B cell (primary cell): Measurements from ENCODE around the gene S100A14. TPM values are rescaled to one million over a fixed set of nuclear protein-coding genes. Genes with fewer than 3 reads are reported as not detected.

Experiments
- ATAC-seq: fragments of 200-7000 bp; cut with Tn5 transposase; one replicate; pipeline ENCODE4 v1.10.0; 2021; ENCODE audit warnings: low read depth, mild to moderate bottlenecking, moderate number of reproducible peaks, moderate library complexity
- CTCF ChIA-PET: fragments of 350-600 bp; sonication (Branson Sonifier 250); formaldehyde crosslinking; loops from one replicate; lab custom pipeline; 2021; ENCODE audit warnings: antibody characterized with exemption, inconsistent platforms; lab: Charles Lee
- POLR2A ChIA-PET: fragments of 350-600 bp; sonication (Branson Sonifier 250); formaldehyde crosslinking; loops from one replicate; lab custom pipeline; 2021; ENCODE audit warnings: antibody characterized with exemption; lab: Charles Lee
- DNase-seq: peaks from one replicate; pipeline ENCODE4 v3.0.0; 2013
- H2AFZ ChIP-seq: 2 replicates; pipeline ENCODE4 v1.6.1; 2012; ENCODE audit warnings: mild to moderate bottlenecking, low read depth, low read length; ENCODE audit not compliant: insufficient read depth, poor library complexity, severe bottlenecking
- H3K27ac ChIP-seq, 2 donors: 1 replicate in 1 of 2; 2 replicates in 1 of 2; pipeline ENCODE4 v1.5.1; 2012 to 2013; ENCODE audit warnings: low read length in 2 of 2, mild to moderate bottlenecking in 2 of 2, moderate library complexity in 1 of 2
- H3K27me3 ChIP-seq, 4 experiments: fragments of 200-600 bp in 1 of 4; sonication (generic) in 1 of 4; replicated peaks in 1 of 4; 1 replicate in 2 of 4; 2 replicates in 2 of 4; pipeline versions ENCODE4 v1.6.1 to v1.7.0; 2013 to 2016; ENCODE audit warnings: low read length in 3 of 4, mild to moderate bottlenecking in 2 of 4, mixed read lengths in 1 of 4, moderate library complexity in 1 of 4; ENCODE audit not compliant: insufficient read depth in 4 of 4, control insufficient read depth in 3 of 4; ENCODE audit errors: control extremely low read depth in 1 of 4
- H3K36me3 ChIP-seq, 2 experiments: replicated peaks in 1 of 2; 1 replicate in 1 of 2; 2 replicates in 1 of 2; pipeline versions ENCODE4 v1.6.1 to v1.7.1; 2013; ENCODE audit warnings: low read length in 1 of 2; ENCODE audit not compliant: insufficient read depth in 2 of 2, control insufficient read depth in 1 of 2; ENCODE audit errors: control extremely low read depth in 1 of 2, extremely low read depth in 1 of 2
- H3K4me1 ChIP-seq, 2 donors: fragments of 200-600 bp in 1 of 2; sonication (generic) in 1 of 2; 1 replicate in 1 of 2; 2 replicates in 1 of 2; pipeline versions ENCODE4 v1.5.1 to v1.6.1; 2013 to 2017; ENCODE audit warnings: low read length in 2 of 2; ENCODE audit not compliant: control insufficient read depth in 2 of 2, insufficient read depth in 2 of 2
- H3K4me2 ChIP-seq: replicated peaks from 2 replicates; pipeline ENCODE3; 2012; ENCODE audit warnings: mild to moderate bottlenecking, low read depth, low read length; ENCODE audit not compliant: poor library complexity, severe bottlenecking
- H3K4me3 ChIP-seq, 5 experiments: fragments of 200-600 bp in 1 of 5; sonication (generic) in 1 of 5; 1 replicate in 3 of 5; 2 replicates in 2 of 5; pipeline versions ENCODE4 v1.5.1 to v1.7.0; 2011 to 2016; ENCODE audit warnings: low read length in 4 of 5, mild to moderate bottlenecking in 4 of 5, low read depth in 2 of 5, control low read depth in 1 of 5, moderate library complexity in 1 of 5; ENCODE audit not compliant: insufficient read depth in 1 of 5; ENCODE audit errors: control extremely low read depth in 1 of 5, extremely low read depth in 1 of 5
- H3K79me2 ChIP-seq: fragments of 200-600 bp; sonication (generic); one replicate; pipeline ENCODE4 v1.6.0; 2016; ENCODE audit warnings: low read length; ENCODE audit not compliant: control insufficient read depth, insufficient read depth
- H3K9ac ChIP-seq: fragments of 200-600 bp; sonication (generic); 2 replicates; pipeline ENCODE4 v1.6.1; 2017; ENCODE audit warnings: mild to moderate bottlenecking, low read length, moderate library complexity
- H3K9me3 ChIP-seq, 3 donors: one replicate each; pipeline versions ENCODE4 v1.6.1 to v1.7.1; 2013; ENCODE audit warnings: low read length in 2 of 3; ENCODE audit not compliant: control insufficient read depth in 2 of 3, insufficient read depth in 1 of 3; ENCODE audit errors: control extremely low read depth in 1 of 3
- H4K20me1 ChIP-seq: 2 replicates; pipeline ENCODE4 v1.6.0; 2012; ENCODE audit warnings: mild to moderate bottlenecking, low read length; ENCODE audit not compliant: insufficient read depth, control insufficient read depth, poor library complexity, severe bottlenecking
- H3K27ac Mint-ChIP-seq: one replicate; pipeline ENCODE4 v1.8.0; 2021; ENCODE audit warnings: mixed read lengths
- H3K27me3 Mint-ChIP-seq: one replicate; pipeline ENCODE4 v1.8.0; 2021; ENCODE audit warnings: mixed read lengths
- H3K4me1 Mint-ChIP-seq: one replicate; pipeline ENCODE4 v1.8.0; 2021; ENCODE audit warnings: mixed read lengths
- H3K4me3 Mint-ChIP-seq: one replicate; pipeline ENCODE4 v1.8.0; 2021; ENCODE audit warnings: mixed read lengths
- H3K9me3 Mint-ChIP-seq: one replicate; pipeline ENCODE4 v1.8.0; 2022; ENCODE audit warnings: mixed read lengths; ENCODE audit not compliant: insufficient read depth
- EZH2 ChIP-seq: IDR thresholded peaks from 2 replicates; pipeline ENCODE4 v1.6.1; 2012; ENCODE audit warnings: borderline replicate concordance, low read depth, mild to moderate bottlenecking, moderate library complexity, low read length; ENCODE audit not compliant: insufficient read depth, poor library complexity, severe bottlenecking
- WGBS: methylation state at CpG from one replicate; pipeline ENCODE4 v1.1.5; 2013; ENCODE audit warnings: missing lambda C conversion rate; ENCODE audit not compliant: insufficient coverage; 5-methylcytosine and 5-hydroxymethylcytosine counted together
- intact Hi-C: fragments of 100-400 bp; cut with micrococcal nuclease; formaldehyde crosslinking; loops from one replicate; pipeline ENCODE4 v1.10.0; 2022
- polyA plus RNA-seq: library from polyadenylated mRNA; depleted of rRNA; stranded (reverse); fragments of >200 nt; gene quantifications from 2 replicates; pipeline ENCODE4 v1.2.3, GENCODE V29; 2012
- total RNA-seq, 2 donors: library from RNA; stranded (reverse); fragments of 120-200 nt in 1 of 2; gene quantifications; 1 replicate in 1 of 2; 2 replicates in 1 of 2; pipeline versions ENCODE4 v1.2.3 to v1.2.4, GENCODE V29; 2013 to 2022
- TF ChIP-seq, protein P1 (sequence below): fragments of 200-600 bp; IDR thresholded peaks from one replicate; pipeline ENCODE4 v1.8.0; 2022; ENCODE audit warnings: antibody characterized with exemption, mild to moderate bottlenecking

The S100A14 gene
- total and polyA plus RNA-seq, 2 donors (not counting 1 experiment from before 2014, with no cell fraction given), result not detected

DNA sequence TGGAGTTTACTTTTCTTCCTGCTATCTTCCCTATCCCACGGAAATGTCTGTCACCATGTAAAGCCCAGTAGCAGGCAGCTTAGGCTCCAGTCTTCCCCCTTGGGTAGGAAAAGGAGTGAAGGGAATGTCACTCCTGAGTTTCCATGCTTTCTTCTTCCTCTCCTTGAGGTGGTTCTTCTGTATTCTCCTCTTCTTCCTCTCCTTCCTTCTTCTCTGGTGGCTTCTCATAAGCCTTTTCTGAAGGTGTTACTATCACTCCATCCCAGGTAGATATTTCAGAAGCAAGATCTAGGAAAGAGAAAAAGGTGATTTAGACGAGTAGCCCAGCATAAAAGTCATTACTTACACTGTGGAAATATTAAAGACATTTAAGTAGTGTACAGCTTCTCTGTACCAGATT lies 46.1 kb upstream of the S100A14 start:
- ATAC-seq, result no peak
- H3K9me3 ChIP-seq, result no peaks in the 10 kb centered on the region
- no peaks in the 10 kb centered on the region for H3K27me3 Mint-ChIP-seq
- CTCF ChIA-PET, result no interaction called here
- no peak overlapping the region for H3K27ac ChIP-seq
- H3K4me1 ChIP-seq, result peaks cover 5 to 15% of the 10 kb centered on the region in 2 donors
- TF ChIP-seq, protein P1, sequence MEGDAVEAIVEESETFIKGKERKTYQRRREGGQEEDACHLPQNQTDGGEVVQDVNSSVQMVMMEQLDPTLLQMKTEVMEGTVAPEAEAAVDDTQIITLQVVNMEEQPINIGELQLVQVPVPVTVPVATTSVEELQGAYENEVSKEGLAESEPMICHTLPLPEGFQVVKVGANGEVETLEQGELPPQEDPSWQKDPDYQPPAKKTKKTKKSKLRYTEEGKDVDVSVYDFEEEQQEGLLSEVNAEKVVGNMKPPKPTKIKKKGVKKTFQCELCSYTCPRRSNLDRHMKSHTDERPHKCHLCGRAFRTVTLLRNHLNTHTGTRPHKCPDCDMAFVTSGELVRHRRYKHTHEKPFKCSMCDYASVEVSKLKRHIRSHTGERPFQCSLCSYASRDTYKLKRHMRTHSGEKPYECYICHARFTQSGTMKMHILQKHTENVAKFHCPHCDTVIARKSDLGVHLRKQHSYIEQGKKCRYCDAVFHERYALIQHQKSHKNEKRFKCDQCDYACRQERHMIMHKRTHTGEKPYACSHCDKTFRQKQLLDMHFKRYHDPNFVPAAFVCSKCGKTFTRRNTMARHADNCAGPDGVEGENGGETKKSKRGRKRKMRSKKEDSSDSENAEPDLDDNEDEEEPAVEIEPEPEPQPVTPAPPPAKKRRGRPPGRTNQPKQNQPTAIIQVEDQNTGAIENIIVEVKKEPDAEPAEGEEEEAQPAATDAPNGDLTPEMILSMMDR, result no peak
- no peak for TF ChIP-seq EZH2
- POLR2A ChIA-PET, result no interaction called here
- no peaks in the 10 kb centered on the region for H4K20me1 ChIP-seq
- peaks cover 20% of the 10 kb centered on the region for H3K79me2 ChIP-seq
- H3K4me2 ChIP-seq, result no peak overlapping the region
- no peak overlapping the region for H2AFZ ChIP-seq
- intact Hi-C loops, result no loop called here
- no peak overlapping the region for H3K4me3 ChIP-seq
- H3K9ac ChIP-seq, result no peak overlapping the region
- H3K36me3 ChIP-seq, result peaks cover 9 to 67% of the 10 kb centered on the region in 2 experiments
- no peak overlapping the region for H3K4me3 Mint-ChIP-seq
- no peaks in the 10 kb centered on the region for H3K9me3 Mint-ChIP-seq
- no peaks in the 10 kb centered on the region for H3K27me3 ChIP-seq
- WGBS, result no CpG with 5 or more reads among the region's 2 CpGs
- no peak for DNase-seq
- H3K4me1 Mint-ChIP-seq, result peaks cover 12% of the 10 kb centered on the region
- H3K27ac Mint-ChIP-seq, result peak overlapping the region; percentile 65

GRCh38 chr1:153661111-153661708 lies 45.1 kb upstream of the S100A14 start:
- intact Hi-C loops, result no loop called here
- H3K27ac Mint-ChIP-seq, result no peak overlapping the region
- WGBS, result 79% methylated on average over 6 of the region's 9 CpGs
- H3K4me2 ChIP-seq, result no peak overlapping the region
- no peak overlapping the region for H3K4me3 Mint-ChIP-seq
- H3K9ac ChIP-seq, result no peak overlapping the region
- no peak overlapping the region for H3K4me3 ChIP-seq
- H3K4me1 ChIP-seq, result peaks cover 5 to 15% of the 10 kb centered on the region in 2 donors
- peaks cover 9 to 57% of the 10 kb centered on the region in 2 experiments for H3K36me3 ChIP-seq
- peaks cover 12% of the 10 kb centered on the region for H3K4me1 Mint-ChIP-seq
- H3K27me3 ChIP-seq, result no peaks in the 10 kb centered on the region
- no peaks in the 10 kb centered on the region for H4K20me1 ChIP-seq
- DNase-seq (no peak), ATAC-seq (no peak)
- POLR2A ChIA-PET, result no interaction called here
- peaks cover 20% of the 10 kb centered on the region for H3K79me2 ChIP-seq
- H2AFZ ChIP-seq, result no peak overlapping the region
- no peaks in the 10 kb centered on the region for H3K27me3 Mint-ChIP-seq
- H3K9me3 ChIP-seq, result no peaks in the 10 kb centered on the region
- CTCF ChIA-PET, result no interaction called here
- H3K27ac ChIP-seq, result no peak overlapping the region
- H3K9me3 Mint-ChIP-seq, result no peaks in the 10 kb centered on the region
- TF ChIP-seq, protein P1, result no peak
- no peak for TF ChIP-seq EZH2
